HepG2 (cell line): ENCODE measurements around the gene DEFB128. TPM values are rescaled to one million over a fixed set of nuclear protein-coding genes. Genes with fewer than 3 reads are reported as not detected.

Experiments
- ATAC-seq: fragments of 200-7000 bp; cut with Tn5 transposase; 3 replicates; pipeline ENCODE4 v1.9.1; 2020; ENCODE audit warnings: mild to moderate bottlenecking, moderate library complexity
- BruUV-seq: library from RNA; stranded (reverse); fragments of 400-500 nt; replicated peaks from 2 replicates; lab custom pipeline; 2021; lab: Mats Ljungman, UMichigan
- CTCF ChIA-PET: fragments of 300-600 bp; formaldehyde crosslinking; extraction: SDS; loops from one replicate; lab custom pipeline; 2021; ENCODE audit warnings: low total read pairs, inconsistent platforms, low intra/inter-chr PET ratio; lab: Yijun Ruan, JAX
- POLR2A ChIA-PET: fragments of 350-600 bp; sonication (Branson Sonifier 250); formaldehyde crosslinking; loops from one replicate; lab custom pipeline; 2020; ENCODE audit warnings: antibody characterized with exemption, inconsistent platforms; lab: Yijun Ruan, JAX
- DNase-seq: peaks from one replicate; pipeline ENCODE4 v3.0.0-alpha.2; 2015; ENCODE audit warnings: low spot score
- FAIRE-seq: peaks from 3 replicates; lab custom pipeline; 2011; peaks lifted over from hg19 to GRCh38; lab: Jason Lieb, UNC
- H2AFZ ChIP-seq: one replicate; pipeline ENCODE4 v1.6.1; 2011; ENCODE audit warnings: low read length, inconsistent platforms
- H3K27ac ChIP-seq: fragments of 300-600 bp; 3 replicates; pipeline ENCODE4 v1.8.0; 2011; ENCODE audit warnings: mixed run types, mild to moderate bottlenecking, mixed read lengths, low read length, inconsistent platforms; ENCODE audit not compliant: insufficient read depth; ENCODE audit errors: extremely low read length
- H3K27me3 ChIP-seq, 2 experiments: fragments of 200-600 bp in 1 of 2; 2 replicates in 1 of 2; 3 replicates in 1 of 2; pipeline versions ENCODE4 v1.6.0 to v1.8.0; 2011; ENCODE audit warnings: low read length in 2 of 2, mild to moderate bottlenecking in 2 of 2, moderate library complexity in 2 of 2, inconsistent platforms in 1 of 2; ENCODE audit not compliant: insufficient read depth in 2 of 2, control insufficient read depth in 1 of 2
- H3K36me3 ChIP-seq, 2 experiments: fragments of 200-600 bp in 1 of 2; replicated peaks in 1 of 2; 2 replicates in 1 of 2; 3 replicates in 1 of 2; pipeline versions ENCODE4 v1.5.1 to v1.8.0; 2011; ENCODE audit warnings: low read length in 2 of 2, inconsistent platforms in 1 of 2; ENCODE audit not compliant: insufficient read depth in 2 of 2, control insufficient read depth in 1 of 2
- H3K4me1 ChIP-seq: 2 replicates; pipeline ENCODE4 v1.5.1; 2012; ENCODE audit warnings: low read length, inconsistent platforms; ENCODE audit not compliant: insufficient read depth
- H3K4me2 ChIP-seq: 2 replicates; pipeline ENCODE4 v1.6.0; 2011; ENCODE audit warnings: low read depth, low read length, inconsistent platforms
- H3K4me3 ChIP-seq, 3 experiments: fragments of 200-600 bp in 1 of 3; sonication (generic), shearing (Covaris generic) in 1 of 3; replicated peaks in 1 of 3; 2 replicates each; pipeline ENCODE4 v1.5.1; 2011 to 2016; ENCODE audit warnings: low read length in 3 of 3, inconsistent platforms in 2 of 3, low read depth in 2 of 3, mild to moderate bottlenecking in 2 of 3, control low read depth in 1 of 3, mixed read lengths in 1 of 3; ENCODE audit not compliant: insufficient read depth in 1 of 3
- H3K79me2 ChIP-seq: one replicate; pipeline ENCODE4 v1.6.1; 2011; ENCODE audit warnings: low read length, inconsistent platforms; ENCODE audit not compliant: insufficient read depth
- H3K9ac ChIP-seq: 2 replicates; pipeline ENCODE4 v1.6.0; 2011; ENCODE audit warnings: mild to moderate bottlenecking, low read depth, low read length, inconsistent platforms; ENCODE audit not compliant: insufficient read depth
- H3K9me3 ChIP-seq: 2 replicates; pipeline ENCODE4 v1.5.1; 2012; ENCODE audit warnings: mild to moderate bottlenecking, low read length
- H4K20me1 ChIP-seq: 2 replicates; pipeline ENCODE4 v1.6.0; 2011; ENCODE audit warnings: inconsistent platforms, mild to moderate bottlenecking, low read length, moderate library complexity; ENCODE audit not compliant: insufficient read depth
- AGO2 ChIP-seq: fragments of 200-400 bp; formaldehyde crosslinking; optimal IDR thresholded peaks from 2 replicates; pipeline ENCODE3; 2017; ENCODE audit warnings: mild to moderate bottlenecking, low read depth, low read length, moderate library complexity
- AHR ChIP-seq: IDR thresholded peaks from 2 replicates; pipeline ENCODE4 v1.6.1; 2018; ENCODE audit warnings: missing genetic modification reagents, missing compliant biosample characterization
- HNRNPK ChIP-seq: fragments of 200-400 bp; formaldehyde crosslinking; IDR thresholded peaks from 2 replicates; pipeline ENCODE4 v1.6.1; 2018; ENCODE audit warnings: low read length, low read depth, moderate library complexity, mild to moderate bottlenecking; ENCODE audit not compliant: poor library complexity, severe bottlenecking
- PCBP1 ChIP-seq: fragments of 200-400 bp; formaldehyde crosslinking; IDR thresholded peaks from 2 replicates; pipeline ENCODE4 v1.6.1; 2017; ENCODE audit warnings: mild to moderate bottlenecking, low read depth, low read length, borderline replicate concordance
- PCBP2 ChIP-seq: fragments of 200-400 bp; formaldehyde crosslinking; optimal IDR thresholded peaks from 2 replicates; pipeline ENCODE3; 2018; ENCODE audit warnings: low read length, low read depth; ENCODE audit not compliant: poor library complexity, severe bottlenecking
- TSC22D2 ChIP-seq: sonication (generic); formaldehyde crosslinking; IDR thresholded peaks from 2 replicates; pipeline ENCODE4 v1.5.1; 2020; ENCODE audit warnings: missing genetic modification reagents, mild to moderate bottlenecking, borderline replicate concordance
- ZBTB37 ChIP-seq: sonication (generic); formaldehyde crosslinking; IDR thresholded peaks from 2 replicates; pipeline ENCODE4 v1.4.0; 2020; ENCODE audit warnings: mild to moderate bottlenecking, missing genetic modification reagents
- ZNF468 ChIP-seq: sonication (generic); formaldehyde crosslinking; IDR thresholded peaks from 2 replicates; pipeline ENCODE4 v1.8.0; 2022; ENCODE audit warnings: mild to moderate bottlenecking, moderate library complexity, missing genetic modification reagents
- ZNF576 ChIP-seq: sonication (generic); formaldehyde crosslinking; IDR thresholded peaks from 2 replicates; pipeline ENCODE4 v1.4.0; 2020; ENCODE audit warnings: mild to moderate bottlenecking, missing genetic modification reagents
- WGBS: methylation state at CpG from one replicate; pipeline ENCODE4 v1.1.6; 2017; ENCODE audit warnings: low lambda C conversion rate; 5-methylcytosine and 5-hydroxymethylcytosine counted together
- in situ Hi-C: cut with HindIII; loops from 2 replicates; pipeline ENCODE4 v1.10.0; 2017; ENCODE audit warnings: low pct_unique_long_range_greater_than_20kb; ENCODE audit not compliant: extremely low pct_ligation_motif_present
- intact Hi-C: fragments of 100-400 bp; cut with micrococcal nuclease; formaldehyde crosslinking; loops from one replicate; pipeline ENCODE4 v1.10.0; 2022; ENCODE audit not compliant: unreplicated experiment
- polyA plus RNA-seq, 8 experiments: library from polyadenylated mRNA; depleted of rRNA in 3 of 8; stranded (reverse) in 7 of 8; unstranded in 1 of 8; fragments of >200 nt; fragmentation: Illumina TruSeq in 4 of 8; extraction: Trizol in 4 of 8; gene quantifications; 2 replicates each; pipeline versions ENCODE4 v1.2.1 to v1.2.3, GENCODE V29; 2011 to 2016; ENCODE audit warnings: low read depth in 4 of 8, missing spikeins in 1 of 8, mixed read lengths in 1 of 8; ENCODE audit not compliant: insufficient read depth in 1 of 8
- total RNA-seq, 5 experiments: library from RNA; depleted of rRNA; stranded (reverse); fragments of >200 nt; fragmentation: Illumina TruSeq; extraction: Trizol; gene quantifications; 2 replicates each; pipeline ENCODE4 v1.2.3, GENCODE V29; 2016; ENCODE audit warnings: low read depth in 1 of 5
- TF ChIP-seq, protein P1 (sequence below): sonication (generic); formaldehyde crosslinking; conservative IDR thresholded peaks from 2 replicates; pipeline ENCODE4 v1.5.0; 2020; ENCODE audit warnings: missing genetic modification reagents

DEFB128 gene
- total and polyA plus RNA-seq, 2 of the 13 experiments (the other 11 are each of a cell fraction or from before 2014, with no cell fraction given) = not detected

- no TSS peak for BruUV-seq
- H3K79me2 ChIP-seq = no peaks in the 10 kb centered on the region
- no peak overlapping the region for H3K9ac ChIP-seq
- ChIA-PET POLR2A (no interaction called here), CTCF (no interaction called here)
- TF ChIP-seq PCBP1 (peak; percentile 96), ZNF576 (CRISPR knock-in tag) (no peak), HNRNPK (peak; percentile 98), PCBP2 (peak; percentile 99), ZBTB37 (CRISPR knock-in tag) (no peak), TSC22D2 (CRISPR knock-in tag) (no peak), ZNF468 (CRISPR knock-in tag) (no peak), AGO2 (no peak), AHR (CRISPR knock-in tag) (no peak)
- TF ChIP-seq, protein P1, sequence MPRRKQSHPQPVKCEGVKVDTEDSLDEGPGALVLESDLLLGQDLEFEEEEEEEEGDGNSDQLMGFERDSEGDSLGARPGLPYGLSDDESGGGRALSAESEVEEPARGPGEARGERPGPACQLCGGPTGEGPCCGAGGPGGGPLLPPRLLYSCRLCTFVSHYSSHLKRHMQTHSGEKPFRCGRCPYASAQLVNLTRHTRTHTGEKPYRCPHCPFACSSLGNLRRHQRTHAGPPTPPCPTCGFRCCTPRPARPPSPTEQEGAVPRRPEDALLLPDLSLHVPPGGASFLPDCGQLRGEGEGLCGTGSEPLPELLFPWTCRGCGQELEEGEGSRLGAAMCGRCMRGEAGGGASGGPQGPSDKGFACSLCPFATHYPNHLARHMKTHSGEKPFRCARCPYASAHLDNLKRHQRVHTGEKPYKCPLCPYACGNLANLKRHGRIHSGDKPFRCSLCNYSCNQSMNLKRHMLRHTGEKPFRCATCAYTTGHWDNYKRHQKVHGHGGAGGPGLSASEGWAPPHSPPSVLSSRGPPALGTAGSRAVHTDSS = no peak
- FAIRE-seq = no peak
- H3K4me1 ChIP-seq = no peaks in the 10 kb centered on the region
- no peak overlapping the region for H3K27ac ChIP-seq
- no peaks in the 10 kb centered on the region for H3K9me3 ChIP-seq
- H3K4me3 ChIP-seq = no peak overlapping the region
- no peak for DNase-seq
- no peak overlapping the region for H3K4me2 ChIP-seq
- ATAC-seq = no peak
- in situ Hi-C loops = no loop called here
- H3K27me3 ChIP-seq = no peaks in the 10 kb centered on the region
- no peaks in the 10 kb centered on the region for H4K20me1 ChIP-seq
- H2AFZ ChIP-seq = no peak overlapping the region
- WGBS = 1% methylated on average over 1 of the region's 1 CpG
- intact Hi-C loops = no loop called here
- H3K36me3 ChIP-seq = no peaks in the 10 kb centered on the region
These were observed 31.8 kb upstream of the DEFB128 start for GRCh38 chr20:221258-221830.
